ENCODE results near the gene ATP10A. TPM values are rescaled to one million over a fixed set of nuclear protein-coding genes. Genes with fewer than 3 reads are reported as not detected.
"Not testable (repeated sequence)": the region's sequence is repeated elsewhere in the genome, so short reads cannot be mapped to it uniquely, and the experiment has no call there.

Gene ATP10A
- total RNA-seq, 4 donors from 2014 or later, result 8.1 to 36.0 (median 17.9) TPM

DNA sequence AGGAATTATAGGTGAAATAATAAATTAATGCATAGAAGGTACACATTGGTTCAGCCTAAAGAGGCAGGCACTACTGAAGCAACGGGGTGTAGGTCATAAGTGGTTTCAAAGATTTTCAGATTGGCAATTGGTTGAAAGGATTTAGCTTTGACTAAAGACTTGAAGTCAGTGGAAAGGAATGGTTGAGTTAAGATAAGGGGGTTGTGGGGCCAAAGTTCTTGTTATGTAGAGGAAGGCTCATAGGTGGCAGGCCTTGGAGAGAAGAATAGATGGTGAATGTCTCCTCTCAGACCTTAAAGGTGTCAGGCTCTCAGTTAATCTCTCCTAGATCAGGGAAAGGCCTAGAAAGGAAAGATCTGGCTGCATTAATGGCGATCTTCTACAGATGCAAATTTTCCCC, 209.8 kb downstream of the ATP10A start:
- Histone ChIP-seq H3K4me3 (no peak overlapping the region), H3K27ac (no peak overlapping the region), H3K4me1 (no peaks in the 10 kb centered on the region), H3K36me3 (no peaks in the 10 kb centered on the region), H3K27me3 (no peaks in the 10 kb centered on the region), H3K9me3 (no peaks in the 10 kb centered on the region)
- DNase-seq (ENCODE audit: low spot score in 2 of 2), result no peak
- WGBS, 2 donors, result 77 to 82% methylated on average over 2 of the region's 2 CpGs
- TF ChIP-seq POLR2A (IDR thresholded peaks at IDR 0.05) (no peak), EP300 (IDR thresholded peaks at IDR 0.05) (no peak)
- TF ChIP-seq, protein P1, sequence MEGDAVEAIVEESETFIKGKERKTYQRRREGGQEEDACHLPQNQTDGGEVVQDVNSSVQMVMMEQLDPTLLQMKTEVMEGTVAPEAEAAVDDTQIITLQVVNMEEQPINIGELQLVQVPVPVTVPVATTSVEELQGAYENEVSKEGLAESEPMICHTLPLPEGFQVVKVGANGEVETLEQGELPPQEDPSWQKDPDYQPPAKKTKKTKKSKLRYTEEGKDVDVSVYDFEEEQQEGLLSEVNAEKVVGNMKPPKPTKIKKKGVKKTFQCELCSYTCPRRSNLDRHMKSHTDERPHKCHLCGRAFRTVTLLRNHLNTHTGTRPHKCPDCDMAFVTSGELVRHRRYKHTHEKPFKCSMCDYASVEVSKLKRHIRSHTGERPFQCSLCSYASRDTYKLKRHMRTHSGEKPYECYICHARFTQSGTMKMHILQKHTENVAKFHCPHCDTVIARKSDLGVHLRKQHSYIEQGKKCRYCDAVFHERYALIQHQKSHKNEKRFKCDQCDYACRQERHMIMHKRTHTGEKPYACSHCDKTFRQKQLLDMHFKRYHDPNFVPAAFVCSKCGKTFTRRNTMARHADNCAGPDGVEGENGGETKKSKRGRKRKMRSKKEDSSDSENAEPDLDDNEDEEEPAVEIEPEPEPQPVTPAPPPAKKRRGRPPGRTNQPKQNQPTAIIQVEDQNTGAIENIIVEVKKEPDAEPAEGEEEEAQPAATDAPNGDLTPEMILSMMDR (IDR thresholded peaks at IDR 0.05), result no peak

DNA sequence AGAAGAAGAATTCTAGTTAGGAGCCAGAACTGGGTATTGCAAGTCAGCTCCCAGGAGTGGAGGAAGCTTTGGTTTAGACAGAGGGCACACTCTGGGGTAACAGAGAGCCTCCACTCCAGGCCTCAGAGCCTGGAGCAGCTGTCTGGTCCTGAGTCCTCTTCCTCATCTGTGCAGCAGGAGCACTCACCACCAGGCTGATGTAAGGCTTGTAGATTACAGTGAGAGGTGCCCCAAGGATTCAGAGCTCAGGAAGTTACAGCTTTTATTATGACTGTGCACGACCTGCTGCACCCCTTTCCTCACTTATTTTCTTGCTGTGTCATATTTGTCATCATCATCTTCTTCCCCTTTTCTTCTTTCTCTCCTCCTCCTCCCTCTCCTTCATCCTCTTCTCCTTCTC, 210.4 kb downstream of the ATP10A start:
- Histone ChIP-seq H3K27me3 (no peaks in the 10 kb centered on the region), H3K27ac (no peak overlapping the region), H3K36me3 (no peaks in the 10 kb centered on the region), H3K9me3 (no peaks in the 10 kb centered on the region), H3K4me3 (no peak overlapping the region), H3K4me1 (no peaks in the 10 kb centered on the region)
- no peak for DNase-seq (ENCODE audit: low spot score in 2 of 2)
- 30 to 47% methylated on average over 1 of the region's 1 CpG for WGBS, 2 donors
- no peak for TF ChIP-seq POLR2A (IDR thresholded peaks at IDR 0.05)

DNA sequence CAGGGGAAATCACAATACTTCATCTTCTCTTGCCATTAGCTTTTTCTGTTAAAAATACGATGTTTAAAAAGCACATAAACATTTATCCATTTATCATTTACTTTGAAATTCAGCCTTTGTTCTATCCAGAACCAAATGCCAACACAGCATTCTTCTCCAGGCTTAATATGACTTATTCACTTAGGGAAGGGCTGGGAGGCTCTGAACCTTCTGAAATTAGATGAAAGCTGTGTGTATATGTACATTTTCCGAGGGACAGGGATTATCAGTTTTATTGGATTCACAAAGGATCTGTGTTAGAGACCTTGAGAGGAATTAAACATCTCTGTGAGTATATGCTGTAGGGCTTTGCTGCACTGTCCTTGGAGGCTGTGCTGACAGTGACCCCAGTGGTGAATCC, 213.7 kb downstream of the ATP10A start:
- no peak for DNase-seq (ENCODE audit: low spot score in 2 of 2)
- Histone ChIP-seq H3K4me3 (no peak overlapping the region), H3K36me3 (no peaks in the 10 kb centered on the region), H3K27ac (no peak overlapping the region), H3K4me1 (no peaks in the 10 kb centered on the region), H3K27me3 (no peaks in the 10 kb centered on the region), H3K9me3 (no peaks in the 10 kb centered on the region)
- no peak for TF ChIP-seq EP300 (IDR thresholded peaks at IDR 0.05)
- no peak for TF ChIP-seq POLR2A (IDR thresholded peaks at IDR 0.05)
- TF ChIP-seq, protein P1 (IDR thresholded peaks at IDR 0.05), result no peak
- WGBS, 2 donors, result 46 to 54% methylated on average over 2 of the region's 2 CpGs

DNA sequence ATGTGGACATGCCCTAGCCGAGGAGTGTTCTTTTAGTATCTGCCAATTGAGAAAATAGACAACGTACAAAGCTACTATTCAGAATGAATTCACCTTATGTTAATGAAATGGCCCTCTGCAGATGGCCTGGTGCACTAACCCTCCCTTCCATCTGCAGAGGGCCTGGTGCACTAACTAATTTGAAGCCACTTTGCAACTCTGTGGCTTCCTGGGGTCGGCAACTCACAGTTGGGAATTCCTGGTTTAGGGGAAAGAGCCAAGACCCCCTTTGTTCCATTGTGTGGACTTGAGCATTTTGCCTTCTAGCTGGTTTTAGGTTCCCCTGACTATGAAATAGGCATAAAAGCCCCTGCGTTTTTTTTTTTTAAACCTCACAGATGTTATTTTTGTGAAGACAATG, 220.0 kb downstream of the ATP10A start:
- no peaks in the 10 kb centered on the region for H3K4me1 ChIP-seq
- H3K4me3 ChIP-seq, result no peak overlapping the region
- H3K9me3 ChIP-seq, result no peaks in the 10 kb centered on the region
- no peaks in the 10 kb centered on the region for H3K27me3 ChIP-seq
- H3K36me3 ChIP-seq, result no peaks in the 10 kb centered on the region
- TF ChIP-seq POLR2A (IDR thresholded peaks at IDR 0.05), result no peak
- TF ChIP-seq EP300 (IDR thresholded peaks at IDR 0.05), result no peak
- TF ChIP-seq, protein P1 (IDR thresholded peaks at IDR 0.05), result no peak
- WGBS, 2 donors, result 32 to 49% methylated on average over 4 of the region's 4 CpGs
- H3K27ac ChIP-seq, result no peak overlapping the region
- DNase-seq (ENCODE audit: low spot score in 2 of 2), result no peak

DNA sequence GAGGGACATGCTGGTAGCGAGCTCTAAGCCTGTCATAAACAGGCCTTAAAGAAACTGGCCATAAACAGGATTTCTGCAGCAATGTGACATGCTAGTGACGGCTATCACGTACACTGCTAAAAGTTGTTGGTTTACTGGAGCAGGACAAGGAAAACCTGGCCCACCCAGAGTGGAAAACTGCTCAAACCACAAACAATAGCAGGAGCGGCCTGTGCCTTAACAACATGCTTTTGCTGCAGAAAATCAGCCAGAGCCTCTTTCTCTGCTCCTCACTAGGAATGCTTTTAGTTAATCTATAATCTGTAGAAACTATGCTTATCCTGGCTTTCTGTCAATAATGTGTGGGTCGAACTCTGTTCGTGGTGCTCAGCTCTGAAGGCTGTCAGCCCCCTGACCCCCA, 221.4 kb downstream of the ATP10A start:
- Histone ChIP-seq H3K27ac (no peak overlapping the region), H3K27me3 (no peaks in the 10 kb centered on the region), H3K4me3 (no peak overlapping the region), H3K4me1 (no peaks in the 10 kb centered on the region), H3K9me3 (no peaks in the 10 kb centered on the region), H3K36me3 (no peaks in the 10 kb centered on the region)
- no peak for DNase-seq (ENCODE audit: low spot score in 2 of 2)
- TF ChIP-seq EP300 (IDR thresholded peaks at IDR 0.05), result no peak
- TF ChIP-seq, protein P1 (IDR thresholded peaks at IDR 0.05), result no peak
- TF ChIP-seq POLR2A (IDR thresholded peaks at IDR 0.05), result no peak
- 50 to 54% methylated on average over 6 of the region's 6 CpGs for WGBS, 2 donors

DNA sequence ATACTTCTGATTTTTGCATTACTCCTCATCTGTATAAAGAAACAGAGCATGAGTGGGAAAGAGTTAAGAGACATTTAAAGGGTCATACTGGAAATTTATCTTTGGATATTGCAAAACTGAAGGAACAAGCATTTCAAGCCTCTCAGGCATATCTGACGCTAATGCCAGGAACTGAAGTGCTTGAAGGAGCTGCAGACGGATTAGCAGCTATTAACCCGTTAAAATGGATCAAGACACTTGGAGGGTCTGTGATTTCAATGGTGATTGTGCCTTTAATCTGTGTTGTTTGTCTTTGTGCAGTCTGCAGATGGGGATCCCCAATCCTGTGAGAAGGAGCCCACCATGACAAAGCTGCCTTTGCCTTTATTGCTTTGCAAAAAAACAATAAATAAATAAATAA, 221.8 kb downstream of the ATP10A start:
- Histone ChIP-seq H3K36me3 (no peaks in the 10 kb centered on the region), H3K4me1 (no peaks in the 10 kb centered on the region), H3K4me3 (no peak overlapping the region), H3K27me3 (no peaks in the 10 kb centered on the region), H3K9me3 (no peaks in the 10 kb centered on the region), H3K27ac (no peak overlapping the region)
- no peak for DNase-seq (ENCODE audit: low spot score in 2 of 2)
- TF ChIP-seq EP300 (IDR thresholded peaks at IDR 0.05) (no peak), POLR2A (IDR thresholded peaks at IDR 0.05) (no peak)
- TF ChIP-seq, protein P1 (IDR thresholded peaks at IDR 0.05), result no peak
- 46 to 47% methylated on average over 3 of the region's 3 CpGs for WGBS, 2 donors

DNA sequence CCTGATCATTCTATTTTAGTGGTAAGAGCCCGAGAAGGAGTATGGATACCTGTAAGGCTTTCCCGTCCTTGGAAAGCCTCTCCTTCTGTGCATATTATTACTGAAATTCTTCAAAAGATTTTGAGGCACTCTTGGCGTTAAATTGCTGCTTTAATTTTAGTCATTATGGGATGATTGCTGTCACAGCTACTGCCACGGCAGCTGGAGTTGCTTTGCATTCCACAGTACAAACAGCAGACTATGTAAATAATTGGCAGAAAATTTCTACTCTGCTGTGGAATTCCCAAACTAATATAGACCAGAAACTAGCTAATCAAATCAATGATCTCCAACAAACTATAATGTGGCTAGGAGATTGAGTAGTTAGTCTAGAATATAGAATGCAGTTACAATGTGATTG, 222.2 kb downstream of the ATP10A start:
- H3K27ac ChIP-seq; DNase-seq (ENCODE audit: low spot score in 2 of 2); H3K9me3 ChIP-seq; H3K27me3 ChIP-seq; H3K4me1 ChIP-seq; H3K4me3 ChIP-seq; H3K36me3 ChIP-seq: not testable (repeated sequence)
- 58 to 62% methylated on average over 4 of the region's 4 CpGs for WGBS, 2 donors
